OCI-LY3 (cell line): ENCODE measurements around the gene CHST15.

ENCODE experiments used
- H2AFZ ChIP-seq: fragments of 200-600, 300-600 bp; shearing (Covaris generic); 2 replicates; pipeline ENCODE4 v1.6.0; 2014; ENCODE audit warnings: antibody characterized with exemption, low read depth, low read length
- H3K27ac ChIP-seq: fragments of 200-600, 300-600 bp; sonication (generic); 2 replicates; pipeline ENCODE4 v1.5.1; 2014; ENCODE audit warnings: mild to moderate bottlenecking, low read length, moderate library complexity, mixed read lengths
- H3K27me3 ChIP-seq: fragments of 200-600, 300-600 bp; sonication (generic); 2 replicates; pipeline ENCODE4 v1.6.1; 2014; ENCODE audit warnings: low read depth, low read length, mixed read lengths
- H3K36me3 ChIP-seq: fragments of 200-600, 300-600 bp; sonication (generic); replicated peaks from 2 replicates; pipeline ENCODE3; 2014; ENCODE audit warnings: low read depth, low read length, mixed read lengths
- H3K4me1 ChIP-seq: fragments of 300-600, 200-600 bp; sonication (generic); 2 replicates; pipeline ENCODE4 v1.6.1; 2014; ENCODE audit warnings: low read length, mixed read lengths
- H3K4me2 ChIP-seq: fragments of 200-600, 300-600 bp; sonication (generic); 2 replicates; pipeline ENCODE4 v1.6.1; 2014; ENCODE audit warnings: low read length, mixed read lengths
- H3K4me3 ChIP-seq: fragments of 300-600, 200-600 bp; sonication (generic); 2 replicates; pipeline ENCODE4 v1.5.1; 2014; ENCODE audit warnings: antibody characterized with exemption, mild to moderate bottlenecking, low read length, moderate library complexity
- H3K79me2 ChIP-seq: fragments of 300-600, 200-600 bp; shearing (Covaris generic); 2 replicates; pipeline ENCODE4 v1.6.1; 2014; ENCODE audit warnings: mild to moderate bottlenecking, low read length, mixed read lengths
- H3K9ac ChIP-seq: fragments of 300-600, 200-600 bp; shearing (Covaris generic); 2 replicates; pipeline ENCODE4 v1.6.0; 2014; ENCODE audit warnings: mild to moderate bottlenecking, low read length, moderate library complexity
- H3K9me3 ChIP-seq: fragments of 200-600, 300-600 bp; shearing (Covaris generic); 2 replicates; pipeline ENCODE4 v1.6.1; 2014; ENCODE audit warnings: low read length, mixed read lengths; ENCODE audit not compliant: insufficient read depth
- H4K20me1 ChIP-seq: fragments of 200-600, 300-600 bp; sonication (generic); 2 replicates; pipeline ENCODE4 v1.6.1; 2016; ENCODE audit warnings: low read length, mixed read lengths; ENCODE audit not compliant: insufficient read depth
- EZH2phosphoT487 ChIP-seq: fragments of 200-600 bp; shearing (Covaris generic); IDR thresholded peaks from 2 replicates; pipeline ENCODE4 v1.6.1; 2018; ENCODE audit warnings: antibody characterized with exemption, mixed run types, low read depth
- TF ChIP-seq, protein P1 (sequence below): fragments of 200-600, 300-600 bp; sonication (generic); IDR thresholded peaks from 2 replicates; pipeline ENCODE4 v1.5.1; 2014; ENCODE audit warnings: antibody characterized with exemption, low read length, low read depth

The CHST15 gene

DNA sequence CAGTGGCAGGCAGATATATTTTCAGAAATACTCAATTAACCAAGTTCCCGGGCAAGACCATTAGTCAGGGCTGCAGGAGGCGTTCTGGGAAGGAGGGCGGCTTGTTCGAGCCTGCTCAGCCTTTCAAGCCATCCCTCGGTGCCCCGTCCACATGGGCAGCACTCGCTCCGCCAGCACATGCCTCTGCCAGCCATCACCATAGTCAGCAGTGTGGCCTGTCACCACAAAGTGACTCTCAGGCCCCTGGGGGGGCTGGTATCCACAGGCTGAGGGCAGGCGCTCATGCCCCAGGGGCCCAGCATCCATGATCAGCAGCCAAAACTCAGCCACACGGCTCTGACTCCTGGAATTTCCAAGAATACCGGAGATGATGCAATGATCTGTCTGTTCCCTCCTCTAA is 81.9 kb downstream of the CHST15 start:
- no peak overlapping the region for H3K4me2 ChIP-seq
- no peak overlapping the region for H3K27ac ChIP-seq
- H3K9ac ChIP-seq = no peak overlapping the region
- no peak overlapping the region for H3K4me3 ChIP-seq
- no peaks in the 10 kb centered on the region for H4K20me1 ChIP-seq
- no peaks in the 10 kb centered on the region for H3K79me2 ChIP-seq
- H2AFZ ChIP-seq = no peak overlapping the region
- no peaks in the 10 kb centered on the region for H3K9me3 ChIP-seq
- H3K27me3 ChIP-seq = no peaks in the 10 kb centered on the region
- no peaks in the 10 kb centered on the region for H3K4me1 ChIP-seq
- TF ChIP-seq EZH2phosphoT487 = no peak
- TF ChIP-seq, protein P1, sequence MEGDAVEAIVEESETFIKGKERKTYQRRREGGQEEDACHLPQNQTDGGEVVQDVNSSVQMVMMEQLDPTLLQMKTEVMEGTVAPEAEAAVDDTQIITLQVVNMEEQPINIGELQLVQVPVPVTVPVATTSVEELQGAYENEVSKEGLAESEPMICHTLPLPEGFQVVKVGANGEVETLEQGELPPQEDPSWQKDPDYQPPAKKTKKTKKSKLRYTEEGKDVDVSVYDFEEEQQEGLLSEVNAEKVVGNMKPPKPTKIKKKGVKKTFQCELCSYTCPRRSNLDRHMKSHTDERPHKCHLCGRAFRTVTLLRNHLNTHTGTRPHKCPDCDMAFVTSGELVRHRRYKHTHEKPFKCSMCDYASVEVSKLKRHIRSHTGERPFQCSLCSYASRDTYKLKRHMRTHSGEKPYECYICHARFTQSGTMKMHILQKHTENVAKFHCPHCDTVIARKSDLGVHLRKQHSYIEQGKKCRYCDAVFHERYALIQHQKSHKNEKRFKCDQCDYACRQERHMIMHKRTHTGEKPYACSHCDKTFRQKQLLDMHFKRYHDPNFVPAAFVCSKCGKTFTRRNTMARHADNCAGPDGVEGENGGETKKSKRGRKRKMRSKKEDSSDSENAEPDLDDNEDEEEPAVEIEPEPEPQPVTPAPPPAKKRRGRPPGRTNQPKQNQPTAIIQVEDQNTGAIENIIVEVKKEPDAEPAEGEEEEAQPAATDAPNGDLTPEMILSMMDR = no peak
- H3K36me3 ChIP-seq = no peaks in the 10 kb centered on the region

DNA sequence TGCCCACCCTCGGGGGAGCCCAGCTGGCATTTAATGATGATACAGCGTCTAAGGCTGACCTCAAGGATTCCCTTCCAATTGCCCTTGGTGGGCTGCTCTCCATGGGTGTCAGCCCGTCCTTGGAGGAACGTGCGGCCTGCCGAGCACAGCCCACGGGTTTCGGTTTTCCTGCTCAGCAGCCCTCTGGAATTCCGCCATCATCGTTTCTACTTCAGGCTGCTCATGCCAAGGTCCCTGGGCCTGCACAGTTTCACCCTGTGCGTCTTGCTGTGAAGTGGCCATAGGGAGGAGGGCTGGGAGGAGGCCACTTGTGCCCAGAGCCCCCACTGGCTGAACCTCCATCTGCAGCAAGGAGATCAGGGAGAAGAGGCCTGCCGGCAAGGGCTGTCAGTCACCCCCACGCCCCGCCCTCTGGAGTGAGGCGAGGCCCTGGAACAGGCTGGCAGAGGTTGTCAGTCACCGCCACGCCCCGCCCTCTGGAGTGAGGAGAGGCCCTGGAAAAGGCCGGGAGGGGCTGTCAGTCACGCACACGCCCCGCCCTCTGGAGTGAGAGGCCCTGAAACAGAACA is 82.8 kb downstream of the CHST15 start:
- H3K27me3 ChIP-seq = no peaks in the 10 kb centered on the region
- TF ChIP-seq EZH2phosphoT487 = no peak
- TF ChIP-seq, protein P1 = no peak
- no peak overlapping the region for H3K9ac ChIP-seq
- H3K4me2 ChIP-seq = no peak overlapping the region
- no peaks in the 10 kb centered on the region for H3K9me3 ChIP-seq
- no peak overlapping the region for H3K27ac ChIP-seq
- H3K4me1 ChIP-seq = no peaks in the 10 kb centered on the region
- no peak overlapping the region for H2AFZ ChIP-seq
- H3K4me3 ChIP-seq = no peak overlapping the region
- H3K36me3 ChIP-seq = no peaks in the 10 kb centered on the region
- H3K79me2 ChIP-seq = no peaks in the 10 kb centered on the region
- no peaks in the 10 kb centered on the region for H4K20me1 ChIP-seq

- Histone ChIP-seq H3K9ac (no peak overlapping the region), H3K4me3 (no peak overlapping the region), H3K79me2 (no peaks in the 10 kb centered on the region), H3K27ac (no peak overlapping the region), H3K4me1 (no peaks in the 10 kb centered on the region), H3K36me3 (no peaks in the 10 kb centered on the region), H4K20me1 (no peaks in the 10 kb centered on the region), H3K9me3 (no peaks in the 10 kb centered on the region), H3K27me3 (no peaks in the 10 kb centered on the region), H2AFZ (no peak overlapping the region), H3K4me2 (no peak overlapping the region)
- no peak for TF ChIP-seq EZH2phosphoT487
- TF ChIP-seq, protein P1 = no peak
These were observed 83.4 kb downstream of the CHST15 start for GRCh38 chr10:124010024-124010423.

GRCh38 chr10:124009231-124010015 is 84.0 kb downstream of the CHST15 start:
- Histone ChIP-seq H4K20me1 (no peaks in the 10 kb centered on the region), H3K79me2 (no peaks in the 10 kb centered on the region), H3K4me2 (no peak overlapping the region), H3K9ac (no peak overlapping the region), H3K27me3 (no peaks in the 10 kb centered on the region), H3K9me3 (no peaks in the 10 kb centered on the region), H3K4me3 (no peak overlapping the region), H2AFZ (no peak overlapping the region), H3K36me3 (no peaks in the 10 kb centered on the region), H3K27ac (no peak overlapping the region), H3K4me1 (no peaks in the 10 kb centered on the region)
- TF ChIP-seq, protein P1 = no peak
- no peak for TF ChIP-seq EZH2phosphoT487
